ENCODE data around the gene RAB36.

GRCh38 chr22:23156286-23156685 is 11.0 kb downstream of the RAB36 start:
- TF ChIP-seq CTCF (IDR thresholded peaks at IDR 0.05) (no peak), POLR2A (IDR thresholded peaks at IDR 0.05) (no peak)
